ENCODE measurements around the gene TBL3.

Gene TBL3

GRCh38 chr16:1993731-1994131, 21.9 kb downstream of the TBL3 start:
- no peak for TF ChIP-seq CTCF (IDR thresholded peaks at IDR 0.05)

GRCh38 chr16:1997494-1998359, 25.9 kb downstream of the TBL3 start:
- no peak for TF ChIP-seq CTCF (IDR thresholded peaks at IDR 0.05)

GRCh38 chr16:1998360-1998835, 26.5 kb downstream of the TBL3 start:
- TF ChIP-seq CTCF (IDR thresholded peaks at IDR 0.05), result no peak

- TF ChIP-seq CTCF (IDR thresholded peaks at IDR 0.05), result no peak
These were observed 27.3 kb downstream of the TBL3 start for GRCh38 chr16:1998852-1999801.

GRCh38 chr16:1999866-2000514, 28.1 kb downstream of the TBL3 start:
- TF ChIP-seq CTCF (IDR thresholded peaks at IDR 0.05), result no peak

- TF ChIP-seq CTCF (IDR thresholded peaks at IDR 0.05), result no peak
These were observed 29.2 kb downstream of the TBL3 start for GRCh38 chr16:2001035-2001434.

Measured in LNCAP (cell line).